CD4-positive, alpha-beta T cell (primary cell): ENCODE data around the gene HECTD3. TPM values are rescaled to one million over a fixed set of nuclear protein-coding genes. Genes with fewer than 3 reads are reported as not detected.
A peak's percentile ranks its signal among the peaks of the same experiment; 100 is the strongest.

Experiments used
- ATAC-seq: fragments of 200-7000 bp; cut with Tn5 transposase; one replicate; pipeline ENCODE4 v1.10.0; 2022; ENCODE audit warnings: mild to moderate bottlenecking; ENCODE audit not compliant: poor library complexity
- CTCF ChIA-PET: fragments of 350-600 bp; sonication (Branson Sonifier 250); formaldehyde crosslinking; loops from one replicate; lab custom pipeline; 2021; ENCODE audit warnings: antibody characterized with exemption, inconsistent platforms; lab: Charles Lee
- POLR2A ChIA-PET: fragments of 350-600 bp; sonication (Branson Sonifier 250); formaldehyde crosslinking; loops from one replicate; lab custom pipeline; 2021; ENCODE audit warnings: antibody characterized with exemption, inconsistent platforms; lab: Charles Lee
- DNase-seq, 14 experiments: peaks; one replicate each; pipeline ENCODE4 v3.0.0-alpha.2; 2013 to 2020; ENCODE audit warnings: mixed read lengths in 2 of 14
- H3K27ac ChIP-seq, 2 donors: one replicate each; pipeline versions ENCODE4 v1.5.1 to v1.7.0; 2013; ENCODE audit warnings: low read length in 2 of 2, low read depth in 1 of 2, mild to moderate bottlenecking in 1 of 2
- H3K27me3 ChIP-seq, 2 experiments: 1 replicate in 1 of 2; 2 replicates in 1 of 2; pipeline versions ENCODE4 v1.6.1 to v1.7.0; 2013; ENCODE audit warnings: low read length in 2 of 2, control low read depth in 1 of 2, mild to moderate bottlenecking in 1 of 2, moderate library complexity in 1 of 2; ENCODE audit not compliant: insufficient read depth in 2 of 2, control insufficient read depth in 1 of 2
- H3K36me3 ChIP-seq: one replicate; pipeline ENCODE4 v1.6.1; 2013; ENCODE audit warnings: low read length, control low read depth; ENCODE audit not compliant: insufficient read depth
- H3K4me1 ChIP-seq: one replicate; pipeline ENCODE4 v1.6.1; 2013; ENCODE audit warnings: low read length, control low read depth; ENCODE audit not compliant: insufficient read depth
- H3K4me3 ChIP-seq: one replicate; pipeline ENCODE4 v1.5.1; 2013; ENCODE audit warnings: mild to moderate bottlenecking, low read length, moderate library complexity
- H3K9me3 ChIP-seq, 2 experiments: 1 replicate in 1 of 2; 2 replicates in 1 of 2; pipeline versions ENCODE4 v1.6.1 to v1.7.0; 2013; ENCODE audit warnings: low read length in 2 of 2, mild to moderate bottlenecking in 2 of 2, control low read depth in 1 of 2, moderate library complexity in 1 of 2; ENCODE audit not compliant: control insufficient read depth in 1 of 2, insufficient read depth in 1 of 2
- H3K27ac Mint-ChIP-seq: one replicate; pipeline ENCODE4 v1.8.0; 2020; ENCODE audit warnings: mixed read lengths
- H3K27me3 Mint-ChIP-seq: one replicate; pipeline ENCODE4 v1.8.0; 2021; ENCODE audit warnings: mixed read lengths
- H3K36me3 Mint-ChIP-seq: one replicate; pipeline ENCODE4 v1.8.0; 2021; ENCODE audit warnings: low read depth, mixed read lengths
- H3K4me1 Mint-ChIP-seq: one replicate; pipeline ENCODE4 v1.8.0; 2021; ENCODE audit warnings: low read depth, mixed read lengths
- H3K4me3 Mint-ChIP-seq: one replicate; pipeline ENCODE4 v1.8.0; 2020; ENCODE audit warnings: mild to moderate bottlenecking, mixed read lengths
- H3K9me3 Mint-ChIP-seq: one replicate; pipeline ENCODE4 v1.8.0; 2020; ENCODE audit warnings: mixed read lengths
- intact Hi-C, 2 experiments: fragments of 100-400 bp; cut with DNase I in 1 of 2; cut with micrococcal nuclease in 1 of 2; formaldehyde crosslinking; loops; one replicate each; pipeline versions ENCODE4 v1.15.1 to v1.9.0; 2023 to 2025; cut with DNase I, micrococcal nuclease
- total RNA-seq, 174 experiments: library from RNA in 2 of 174; stranded (reverse) in 2 of 174; gene quantifications; one replicate each; pipeline ENCODE4 v1.2.3 and lab custom pipeline; 2021 to 2026
- TF ChIP-seq, protein P1 (sequence below): fragments of 200-600 bp; IDR thresholded peaks from one replicate; pipeline ENCODE4 v1.8.0; 2022; ENCODE audit warnings: antibody characterized with exemption, mild to moderate bottlenecking

Gene HECTD3
- total RNA-seq, 2 experiments from 2014 or later: 31.5 to 33.7 TPM

DNA sequence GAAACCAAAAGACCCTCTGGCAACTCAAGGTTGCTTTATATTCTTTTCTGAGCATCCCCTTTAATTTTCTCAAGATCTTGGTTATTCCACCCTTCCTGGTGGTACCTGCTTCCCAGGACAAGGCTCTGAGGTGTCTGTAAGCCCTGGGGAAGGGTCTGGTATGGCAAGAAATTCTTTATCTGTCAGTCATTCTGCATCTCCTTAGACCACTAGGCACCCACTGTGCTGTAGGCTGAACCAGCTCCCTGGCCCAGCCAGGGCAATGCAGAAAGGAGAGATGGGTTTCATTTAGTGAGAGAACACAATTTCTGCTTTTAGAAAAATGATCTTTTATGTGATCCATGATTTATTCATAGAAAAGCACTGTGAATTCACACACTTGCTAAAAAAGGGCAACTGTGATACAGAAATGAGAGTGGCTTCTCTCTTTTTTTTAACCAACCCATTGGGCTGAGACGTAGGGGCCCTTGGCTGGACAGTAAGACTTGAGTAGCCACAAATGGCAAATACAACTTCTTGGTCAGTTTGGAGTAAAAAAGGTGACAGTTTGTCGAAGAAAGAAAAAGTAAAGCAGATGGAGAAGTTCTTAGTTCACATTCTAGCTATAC, 5.1 kb upstream of the HECTD3 start:
- H3K27ac Mint-ChIP-seq: no peak overlapping the region
- POLR2A ChIA-PET: interaction anchor here (1.3 to 6.9 kb wide), 2 partner anchors 286 to 323 kb away, joined by 3 to 141 read pairs; no protein-coding TSS in a partner anchor

DNA sequence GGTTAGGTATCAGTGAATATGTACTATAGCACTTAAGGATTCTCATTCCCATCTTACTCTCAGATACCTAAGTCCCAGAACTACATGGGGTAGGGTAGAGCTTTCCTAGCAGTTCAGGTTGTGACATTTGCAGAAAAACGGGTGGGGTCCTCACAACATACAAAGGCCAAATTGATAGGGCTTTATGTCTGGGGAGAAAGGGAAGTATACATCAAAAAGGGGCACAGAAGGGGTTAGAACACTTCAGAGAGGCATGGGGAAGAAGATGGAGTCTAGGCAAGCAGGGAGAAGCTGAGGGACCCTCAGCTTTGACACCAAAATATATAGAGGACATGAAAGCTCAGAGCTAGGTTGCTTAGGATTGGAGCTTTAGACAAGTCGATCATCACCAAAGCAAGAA, 4.6 kb upstream of the HECTD3 start:
- peaks cover 25% of the 10 kb centered on the region for H3K36me3 Mint-ChIP-seq
- TF ChIP-seq, protein P1, sequence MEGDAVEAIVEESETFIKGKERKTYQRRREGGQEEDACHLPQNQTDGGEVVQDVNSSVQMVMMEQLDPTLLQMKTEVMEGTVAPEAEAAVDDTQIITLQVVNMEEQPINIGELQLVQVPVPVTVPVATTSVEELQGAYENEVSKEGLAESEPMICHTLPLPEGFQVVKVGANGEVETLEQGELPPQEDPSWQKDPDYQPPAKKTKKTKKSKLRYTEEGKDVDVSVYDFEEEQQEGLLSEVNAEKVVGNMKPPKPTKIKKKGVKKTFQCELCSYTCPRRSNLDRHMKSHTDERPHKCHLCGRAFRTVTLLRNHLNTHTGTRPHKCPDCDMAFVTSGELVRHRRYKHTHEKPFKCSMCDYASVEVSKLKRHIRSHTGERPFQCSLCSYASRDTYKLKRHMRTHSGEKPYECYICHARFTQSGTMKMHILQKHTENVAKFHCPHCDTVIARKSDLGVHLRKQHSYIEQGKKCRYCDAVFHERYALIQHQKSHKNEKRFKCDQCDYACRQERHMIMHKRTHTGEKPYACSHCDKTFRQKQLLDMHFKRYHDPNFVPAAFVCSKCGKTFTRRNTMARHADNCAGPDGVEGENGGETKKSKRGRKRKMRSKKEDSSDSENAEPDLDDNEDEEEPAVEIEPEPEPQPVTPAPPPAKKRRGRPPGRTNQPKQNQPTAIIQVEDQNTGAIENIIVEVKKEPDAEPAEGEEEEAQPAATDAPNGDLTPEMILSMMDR: no peak
- Histone ChIP-seq H3K9me3 (no peaks in the 10 kb centered on the region), H3K4me1 (peaks cover 44% of the 10 kb centered on the region), H3K27me3 (no peaks in the 10 kb centered on the region), H3K36me3 (peaks cover 15% of the 10 kb centered on the region), H3K4me3 (no peak overlapping the region), H3K27ac (no peak overlapping the region)
- H3K9me3 Mint-ChIP-seq: no peaks in the 10 kb centered on the region
- ChIA-PET CTCF (interaction anchor here (0.5 to 6.4 kb wide), 2 partner anchors 286 to 321 kb away, joined by 3 to 66 read pairs; no protein-coding TSS in a partner anchor), POLR2A (interaction anchor here (1.3 to 6.9 kb wide), 2 partner anchors 287 to 324 kb away, joined by 3 to 141 read pairs; no protein-coding TSS in a partner anchor)
- H3K27ac Mint-ChIP-seq: no peak overlapping the region
- no peak for ATAC-seq
- intact Hi-C loops: loop anchor here (2.0 to 10.0 kb wide), 5 partner anchors 211 to 669 kb away; partner anchors contain the start of genes BTBD19 (in 1 of the 2), DYNLT4 (in 1 of the 2), GPBP1L1 (in 1 of the 2) and PLK3 (in 1 of the 2)
- H3K4me3 Mint-ChIP-seq: no peak overlapping the region
- peaks cover 43% of the 10 kb centered on the region for H3K4me1 Mint-ChIP-seq
- H3K27me3 Mint-ChIP-seq: no peaks in the 10 kb centered on the region
- DNase-seq: no peak

More for the DNA sequence above, 5.1 kb upstream of the HECTD3 start:
- no peaks in the 10 kb centered on the region for H3K9me3 ChIP-seq
- Mint-ChIP-seq H3K9me3 (no peaks in the 10 kb centered on the region), H3K36me3 (peaks cover 24% of the 10 kb centered on the region), H3K4me1 (peaks cover 42% of the 10 kb centered on the region), H3K4me3 (no peak overlapping the region), H3K27me3 (no peaks in the 10 kb centered on the region)
- H3K27ac ChIP-seq: no peak overlapping the region
- no peaks in the 10 kb centered on the region for H3K27me3 ChIP-seq
- ATAC-seq (no peak), DNase-seq (no peak)
- H3K4me3 ChIP-seq: no peak overlapping the region
- intact Hi-C loops: loop anchor here (10.0 kb wide), 2 partner anchors 211 to 669 kb away; partner anchors contain the start of genes BTBD19 (in 1 of the 2), DYNLT4 (in 1 of the 2), GPBP1L1 (in 1 of the 2) and PLK3 (in 1 of the 2)
- H3K36me3 ChIP-seq: peaks cover 15% of the 10 kb centered on the region
- CTCF ChIA-PET: interaction anchor here (0.5 to 6.4 kb wide), 2 partner anchors 285 to 322 kb away, joined by 3 to 66 read pairs; no protein-coding TSS in a partner anchor
- TF ChIP-seq, protein P1: no peak
- peaks cover 42% of the 10 kb centered on the region for H3K4me1 ChIP-seq

DNA sequence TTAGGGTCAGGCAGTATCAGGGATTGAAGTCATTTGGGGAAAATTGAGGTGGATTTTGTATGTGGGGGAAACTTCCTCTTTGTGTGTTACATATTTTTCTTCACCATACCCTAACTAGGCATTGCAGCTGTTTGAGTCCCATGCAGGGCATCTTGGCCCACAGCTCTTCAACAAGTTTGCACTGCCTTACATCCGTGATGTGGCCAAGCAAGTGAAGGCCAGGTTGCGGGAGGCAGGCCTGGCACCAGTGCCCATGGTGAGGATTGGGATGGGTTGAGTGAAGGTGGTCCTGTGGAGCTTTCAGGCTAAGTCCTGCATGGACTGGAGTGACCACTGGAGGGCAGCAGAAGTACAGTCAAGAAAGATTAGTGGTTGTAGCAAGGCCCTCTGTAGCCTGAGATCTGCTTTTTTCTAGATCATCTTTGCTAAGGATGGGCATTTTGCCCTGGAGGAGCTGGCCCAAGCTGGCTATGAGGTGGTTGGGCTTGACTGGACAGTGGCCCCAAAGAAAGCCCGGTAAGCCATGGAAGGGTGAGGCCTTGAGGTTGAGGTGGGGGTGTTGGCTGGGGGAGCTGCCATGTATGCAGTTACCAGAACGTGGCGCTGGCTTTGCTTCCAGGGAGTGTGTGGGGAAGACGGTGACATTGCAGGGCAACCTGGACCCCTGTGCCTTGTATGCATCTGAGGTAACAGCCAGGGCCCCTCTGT, 3.4 kb upstream of the HECTD3 start:
- H3K4me1 Mint-ChIP-seq: peaks cover 55% of the 10 kb centered on the region
- peak; percentile 65 to 89 (median 76) for DNase-seq
- peaks cover 56% of the 10 kb centered on the region for H3K4me1 ChIP-seq
- ChIA-PET CTCF (interaction anchor here (0.7 to 6.4 kb wide), 14 partner anchors 28 to 511 kb away, joined by 3 to 66 read pairs (median 3); partner anchors contain the start of genes CCDC163, EIF2B3, MMACHC and RNU5D-1), POLR2A (interaction anchor here (0.6 to 6.9 kb wide), 13 partner anchors 28 to 672 kb away, joined by 3 to 141 read pairs (median 4); partner anchors contain the start of genes EIF2B3, GPBP1L1, MUTYH and PLK3)
- H3K27ac ChIP-seq: no peak overlapping the region
- no peaks in the 10 kb centered on the region for H3K9me3 ChIP-seq
- H3K36me3 ChIP-seq: peaks cover 17% of the 10 kb centered on the region
- no peak overlapping the region for H3K4me3 ChIP-seq
- peak; percentile 46 for ATAC-seq
- H3K36me3 Mint-ChIP-seq: peaks cover 37% of the 10 kb centered on the region
- H3K27ac Mint-ChIP-seq: peak overlapping the region; percentile 70
- no peaks in the 10 kb centered on the region for H3K27me3 ChIP-seq
- H3K27me3 Mint-ChIP-seq: no peaks in the 10 kb centered on the region
- intact Hi-C loops: loop anchor here (1.0 to 10.0 kb wide), 12 partner anchors 177 to 673 kb away; partner anchors contain the start of genes GPBP1L1 (in 2 of the 2), TMEM69 (in 2 of the 2), BTBD19 (in 1 of the 2) and DYNLT4 (in 1 of the 2)
- TF ChIP-seq, protein P1: peak; percentile 89
- no peaks in the 10 kb centered on the region for H3K9me3 Mint-ChIP-seq
- H3K4me3 Mint-ChIP-seq: peak overlapping the region; percentile 83
